Measurements from ENCODE around the gene GCHFR.

GCHFR gene

GRCh38 chr15:40789999-40790398 lies 26.1 kb downstream of the GCHFR start:
- TF ChIP-seq CTCF (IDR thresholded peaks at IDR 0.05), result no peak
- Histone ChIP-seq H3K4me3 (no peak overlapping the region), H3K27ac (no peak overlapping the region)
- no peak for DNase-seq (ENCODE audit: low spot score)

GRCh38 chr15:40790718-40791117 lies 26.9 kb downstream of the GCHFR start:
- DNase-seq (ENCODE audit: low spot score), result no peak
- Histone ChIP-seq H3K27ac (no peak overlapping the region), H3K4me3 (no peak overlapping the region)
- TF ChIP-seq CTCF (IDR thresholded peaks at IDR 0.05), result no peak

- DNase-seq (ENCODE audit: low spot score), result no peak
These were observed 28.5 kb downstream of the GCHFR start for GRCh38 chr15:40792394-40792793.

GRCh38 chr15:40793216-40793989 lies 29.5 kb downstream of the GCHFR start:
- Histone ChIP-seq H3K4me3 (no peak overlapping the region), H3K27ac (no peak overlapping the region)
- TF ChIP-seq CTCF (IDR thresholded peaks at IDR 0.05), result no peak
- DNase-seq (ENCODE audit: low spot score), result no peak

More at GRCh38 chr15:40792394-40792793, 28.5 kb downstream of the GCHFR start:
- Histone ChIP-seq H3K27ac (no peak overlapping the region), H3K4me3 (no peak overlapping the region)
- TF ChIP-seq CTCF (IDR thresholded peaks at IDR 0.05), result no peak

GRCh38 chr15:40796041-40796440 lies 32.2 kb downstream of the GCHFR start:
- Histone ChIP-seq H3K27ac (no peak overlapping the region), H3K4me3 (no peak overlapping the region)
- TF ChIP-seq CTCF (IDR thresholded peaks at IDR 0.05), result no peak
- no peak for DNase-seq (ENCODE audit: low spot score)

GRCh38 chr15:40796512-40796911 lies 32.6 kb downstream of the GCHFR start:
- no peak for DNase-seq (ENCODE audit: low spot score)
- no peak for TF ChIP-seq CTCF (IDR thresholded peaks at IDR 0.05)
- Histone ChIP-seq H3K4me3 (no peak overlapping the region), H3K27ac (no peak overlapping the region)

GRCh38 chr15:40799523-40799922 lies 35.7 kb downstream of the GCHFR start:
- no peak for TF ChIP-seq CTCF (IDR thresholded peaks at IDR 0.05)
- Histone ChIP-seq H3K27ac (no peak overlapping the region), H3K4me3 (no peak overlapping the region)
- no peak for DNase-seq (ENCODE audit: low spot score)

Measured in coronary artery (tissue), 2 donors.